GM12892 (cell line): ENCODE data around the gene LAMA2.

ENCODE experiments used
- POLR2A ChIP-seq: IDR thresholded peaks from 2 replicates; pipeline ENCODE4 v1.6.1; 2011; ENCODE audit warnings: low read depth, low read length, control low read depth
- TAF1 ChIP-seq: IDR thresholded peaks from 2 replicates; pipeline ENCODE4 v1.6.1; 2011; ENCODE audit warnings: low read depth, mild to moderate bottlenecking, control low read depth, low read length, borderline replicate concordance

- TF ChIP-seq TAF1 (no peak), POLR2A (no peak)
Measured at GRCh38 chr6:129517288-129517687, 634.4 kb downstream of the LAMA2 start.
